GM19438 (cell line): Measurements from ENCODE around the gene JUN.

Experiments used
- ATAC-seq: cut with Tn5 transposase; IDR thresholded peaks from one replicate; pipeline ENCODE4 v1.9.1; 2021; ENCODE audit warnings: low read depth; ENCODE audit not compliant: unreplicated experiment

JUN gene

DNA sequence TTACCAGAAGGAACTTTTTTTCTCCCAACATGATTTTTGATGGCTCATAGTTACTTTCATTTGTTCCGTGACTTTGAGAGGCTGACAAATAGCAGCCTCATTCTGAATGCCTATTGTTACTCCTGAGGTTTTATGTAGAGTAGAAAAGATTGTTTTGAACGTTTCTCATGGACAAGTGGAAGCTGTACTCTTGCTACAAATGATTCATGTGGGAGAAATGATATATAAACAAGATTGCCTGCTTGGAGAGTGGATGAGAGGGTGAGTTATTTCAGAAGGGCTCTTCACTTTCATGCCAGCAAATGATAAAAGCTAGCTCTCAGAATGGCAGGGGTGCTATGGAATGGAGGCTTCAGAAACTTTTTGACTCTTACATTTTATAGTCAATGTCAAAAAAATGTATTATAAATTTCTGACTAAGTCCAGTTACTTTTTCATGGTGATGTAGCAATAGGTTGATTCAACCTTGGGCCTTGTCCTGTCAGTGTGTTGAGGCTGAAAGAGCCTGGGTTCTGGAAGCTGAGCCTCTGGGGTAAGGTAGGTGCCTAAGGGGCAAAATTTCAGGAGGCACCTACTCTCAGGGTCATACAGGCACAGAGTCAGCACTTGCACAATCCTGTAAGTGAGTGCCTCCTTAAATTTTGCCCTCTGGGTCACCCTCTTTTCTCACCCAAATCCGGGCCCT is 19.4 kb downstream of the JUN start:
- ATAC-seq, result no peak

DNA sequence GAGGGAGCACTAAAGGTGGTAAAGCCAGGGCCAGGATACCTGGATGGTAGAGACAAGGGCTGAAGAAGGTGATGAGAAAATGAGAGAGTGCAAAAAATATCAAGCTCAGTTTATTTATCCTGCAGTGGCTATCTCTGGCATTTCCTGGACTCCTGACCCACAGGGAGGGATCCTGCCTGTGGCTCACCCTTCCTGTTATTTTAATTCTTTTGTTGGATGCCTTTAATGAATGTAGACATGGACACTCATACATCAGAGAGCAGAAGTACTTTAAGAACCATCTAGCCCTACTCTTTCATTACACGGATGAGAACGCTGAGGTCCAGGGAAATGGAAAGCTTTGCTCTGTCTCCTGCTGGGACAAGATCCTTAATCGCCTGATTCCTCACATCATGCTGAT is 20.6 kb downstream of the JUN start:
- no peak for ATAC-seq

DNA sequence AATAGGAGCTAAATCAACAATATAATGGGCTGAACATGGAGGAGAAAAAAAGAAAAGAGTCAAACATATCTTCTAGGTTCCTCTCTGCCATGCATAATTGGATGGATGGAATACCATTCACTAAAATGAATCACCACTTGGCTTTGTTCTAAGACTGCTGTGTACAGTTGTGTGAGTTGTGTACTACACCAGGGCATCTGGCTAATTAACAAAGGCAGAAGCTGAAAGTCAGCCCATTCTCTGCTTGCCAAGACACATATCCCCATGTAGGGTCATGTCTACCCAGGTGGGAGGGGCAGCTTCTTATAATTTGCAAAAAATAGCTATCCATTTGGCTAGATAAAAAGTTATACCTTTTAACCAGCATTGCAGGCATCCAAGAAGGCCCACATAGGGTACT is 21.0 kb downstream of the JUN start:
- no peak for ATAC-seq

DNA sequence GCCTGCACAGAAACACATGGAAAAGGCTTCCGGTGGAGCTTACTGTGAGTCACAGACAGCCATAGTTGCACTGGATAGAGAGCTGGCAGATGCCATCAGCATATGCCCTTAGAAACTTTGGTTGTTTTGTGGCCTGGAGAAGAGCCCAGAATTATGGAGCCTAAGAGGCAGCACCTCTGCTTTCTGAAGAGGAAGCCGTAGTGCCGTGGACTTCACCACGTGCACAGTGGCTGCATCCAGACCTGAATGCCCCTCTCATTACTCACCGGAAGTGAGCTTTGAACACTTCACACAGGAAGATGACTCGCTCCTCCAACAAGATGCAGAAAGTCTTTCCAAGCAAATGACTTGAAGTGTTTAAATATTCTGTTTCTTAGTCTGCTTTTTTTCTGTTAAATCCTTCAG is 28.4 kb downstream of the JUN start:
- no peak for ATAC-seq

DNA sequence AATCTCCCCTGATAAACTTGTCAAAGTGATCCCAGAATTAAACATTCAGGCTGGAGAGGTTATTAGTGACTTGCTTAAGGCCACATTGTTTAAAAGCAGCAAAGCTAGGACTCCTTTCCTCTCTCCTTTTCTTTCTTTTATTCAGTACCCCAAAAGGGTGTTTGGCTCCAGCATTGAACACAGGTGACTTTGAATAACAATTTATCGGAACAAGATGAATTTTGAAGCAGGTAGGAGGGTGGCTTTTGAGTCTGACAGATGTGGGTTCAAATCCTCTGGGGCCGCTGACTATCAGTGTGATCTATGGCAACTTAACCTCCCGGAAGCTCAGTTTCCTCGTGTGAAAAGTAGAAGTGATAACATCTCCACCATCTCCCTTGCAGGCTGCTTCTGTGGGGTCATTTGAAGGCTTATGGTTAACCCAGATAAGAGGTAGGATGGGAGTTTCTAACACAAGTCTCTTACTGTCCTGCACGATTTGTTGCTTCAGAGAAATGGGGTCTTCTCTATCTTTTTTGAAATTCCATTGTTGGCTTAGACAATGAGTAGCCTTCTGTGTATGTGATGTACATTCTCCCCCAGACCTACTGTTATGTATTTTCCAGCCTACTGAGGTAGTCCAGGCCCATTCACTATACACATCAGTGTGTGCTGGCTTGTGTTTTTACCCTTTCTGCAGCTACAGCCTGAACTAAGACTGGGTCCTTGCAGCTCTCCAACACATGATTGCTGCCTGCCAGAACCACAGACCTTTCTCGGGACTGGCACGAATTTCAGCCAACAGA is 29.0 kb downstream of the JUN start:
- ATAC-seq, result no peak

DNA sequence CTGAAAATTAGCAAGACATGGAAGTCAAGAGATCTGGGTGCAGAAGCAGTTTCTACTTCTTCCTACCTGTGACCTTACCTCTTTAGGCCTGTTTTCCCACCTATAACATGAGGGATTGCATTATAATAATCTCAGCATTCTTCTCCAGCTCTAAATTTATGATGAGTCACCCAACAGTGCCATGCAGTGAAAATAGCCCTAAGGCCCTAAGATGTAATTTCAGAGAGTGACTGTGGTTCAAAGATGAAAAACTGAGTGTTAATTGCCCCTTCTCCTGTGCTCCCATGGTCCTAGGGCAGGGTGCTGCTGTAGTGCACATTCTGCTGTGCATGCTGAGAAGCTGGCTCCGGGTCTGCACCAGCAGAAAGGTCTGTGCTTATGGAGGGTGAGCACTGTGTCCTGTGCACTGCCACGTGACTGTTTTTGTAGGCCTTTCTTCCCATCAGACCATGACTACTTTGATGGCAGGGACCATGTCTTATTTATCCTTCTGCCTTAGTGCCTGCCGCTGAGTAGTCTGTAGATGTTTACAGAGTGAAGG is 29.7 kb downstream of the JUN start:
- no peak for ATAC-seq

DNA sequence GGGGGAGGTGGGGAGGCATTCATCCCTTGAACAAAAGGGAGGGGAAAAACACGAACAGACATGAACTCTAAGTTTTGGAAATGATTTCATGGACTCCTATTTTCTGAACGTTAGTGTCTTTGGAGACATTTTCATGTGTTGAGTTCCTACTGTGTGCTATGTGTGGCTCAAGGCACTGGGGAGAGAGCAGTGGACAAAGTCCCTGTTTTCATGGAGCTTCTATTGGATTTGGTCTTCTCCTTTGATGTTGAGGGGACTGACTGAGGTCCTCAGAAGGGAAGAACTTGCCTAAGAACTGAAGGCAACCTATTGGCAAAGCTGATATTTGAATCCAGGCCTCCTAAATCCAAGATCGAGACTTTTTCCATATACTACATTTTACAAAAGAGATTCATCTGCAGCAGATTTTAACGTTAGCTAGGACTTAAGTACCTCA is 30.4 kb downstream of the JUN start:
- ATAC-seq, result no peak

DNA sequence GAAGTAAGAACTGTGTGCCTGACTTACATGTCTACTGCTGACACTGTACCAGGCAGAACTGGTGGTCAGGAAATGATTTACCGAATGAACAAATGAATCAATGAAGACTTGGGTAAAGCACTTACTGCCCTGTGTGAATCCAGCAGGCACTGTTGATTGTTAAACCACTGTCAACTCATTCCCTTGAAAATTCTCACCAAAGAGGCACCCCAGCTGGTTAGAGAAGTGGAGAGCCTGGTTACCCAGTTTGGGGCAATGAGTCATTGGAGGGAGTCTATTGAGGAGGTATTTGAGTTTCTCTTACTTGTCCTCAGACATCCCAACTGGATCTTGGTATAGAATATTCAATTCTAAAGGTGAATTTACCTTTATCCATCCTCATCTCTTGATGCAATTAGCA is 34.2 kb downstream of the JUN start:
- ATAC-seq, result no peak

DNA sequence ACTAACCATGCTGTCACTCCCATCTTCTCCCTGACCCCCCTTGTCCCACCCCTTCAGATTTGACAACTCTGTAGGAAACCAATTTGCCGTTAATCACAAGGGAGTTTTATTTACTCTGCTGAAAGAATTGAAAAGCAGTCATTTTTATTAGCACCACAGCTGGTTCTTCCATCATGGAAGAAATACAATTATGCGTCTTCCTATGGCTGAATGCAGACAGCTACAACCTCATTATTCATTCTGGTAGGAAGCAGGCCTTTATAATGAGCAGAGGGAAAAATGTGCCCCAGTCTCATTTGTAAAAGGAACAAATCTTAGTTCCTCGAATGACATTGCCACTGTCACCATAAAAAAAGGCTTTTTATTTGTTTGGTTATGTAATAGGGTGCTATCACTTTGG is 35.2 kb downstream of the JUN start:
- ATAC-seq, result no peak

DNA sequence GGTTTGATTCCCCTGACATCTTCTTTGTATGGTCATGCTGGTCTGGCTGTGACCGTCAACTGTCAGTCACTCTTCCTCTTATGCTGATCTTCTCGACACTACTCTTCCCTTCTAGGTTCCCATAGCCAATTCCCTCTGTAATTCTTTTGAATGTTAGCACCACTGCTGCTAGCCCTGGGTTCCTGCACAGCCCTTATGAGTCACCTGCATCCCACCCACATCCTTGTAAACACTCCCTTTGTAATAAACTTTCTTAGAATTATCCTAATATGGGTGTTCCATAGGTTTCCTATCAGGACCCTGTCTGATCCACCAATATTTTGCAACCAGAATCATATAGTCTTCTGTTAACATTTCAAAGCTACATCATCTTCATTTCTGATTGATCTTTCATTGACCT is 37.1 kb downstream of the JUN start:
- no peak for ATAC-seq

DNA sequence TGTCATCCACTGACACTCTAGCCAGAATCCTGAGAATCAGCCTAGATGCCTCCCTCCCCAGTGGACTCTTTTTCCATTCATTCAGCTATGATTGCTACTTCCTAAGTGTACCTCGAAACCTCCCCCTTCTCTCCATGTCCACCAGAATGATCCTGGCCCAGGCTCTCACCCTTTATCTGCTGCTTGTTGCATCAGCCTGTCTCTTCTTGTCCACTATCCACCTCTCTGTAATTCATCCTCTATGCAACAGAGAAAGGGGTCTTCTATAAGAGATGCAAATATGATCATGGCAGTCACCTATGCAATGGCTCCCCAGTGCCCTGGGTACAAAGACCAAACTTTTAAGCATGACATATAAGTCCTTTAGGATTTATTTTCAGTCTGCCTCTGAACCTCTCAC is 37.7 kb downstream of the JUN start:
- no peak for ATAC-seq

DNA sequence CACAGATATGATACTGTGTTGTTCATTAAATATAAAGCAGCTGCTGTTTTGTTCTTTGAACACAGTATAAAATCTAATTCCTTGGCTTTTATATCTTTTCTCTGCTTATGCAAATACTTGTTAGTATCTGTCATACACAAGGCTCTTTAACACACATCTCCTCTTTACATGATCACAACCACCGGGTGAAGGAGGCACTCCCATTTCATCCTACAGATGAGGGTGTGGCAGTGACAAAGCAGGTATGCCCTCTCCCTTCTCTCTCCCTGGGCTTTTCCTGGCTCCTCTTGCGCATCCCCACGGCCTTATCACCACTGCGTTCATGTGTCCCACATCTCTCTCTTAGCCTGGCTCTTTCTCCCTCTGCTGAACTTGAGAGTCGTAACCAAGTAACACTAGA is 38.2 kb downstream of the JUN start:
- ATAC-seq, result no peak

DNA sequence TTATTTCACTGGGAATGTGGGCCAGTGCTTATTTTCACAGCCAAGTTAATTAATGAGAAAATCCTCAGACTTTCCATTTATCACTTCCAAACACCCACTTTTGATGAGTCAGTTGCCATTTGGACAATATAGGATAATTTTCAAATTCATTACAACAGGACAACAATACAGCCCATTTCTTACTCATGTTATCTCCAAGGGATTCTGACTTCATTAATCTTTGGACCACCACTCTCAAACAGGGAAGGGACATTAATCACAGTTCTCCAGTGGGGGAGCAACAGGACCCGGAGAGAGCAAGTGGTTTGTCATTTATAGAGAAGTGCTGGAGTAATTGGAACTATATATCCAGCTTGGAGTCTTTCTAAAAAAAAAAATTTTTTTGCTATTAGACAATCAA is 38.7 kb downstream of the JUN start:
- ATAC-seq, result no peak

DNA sequence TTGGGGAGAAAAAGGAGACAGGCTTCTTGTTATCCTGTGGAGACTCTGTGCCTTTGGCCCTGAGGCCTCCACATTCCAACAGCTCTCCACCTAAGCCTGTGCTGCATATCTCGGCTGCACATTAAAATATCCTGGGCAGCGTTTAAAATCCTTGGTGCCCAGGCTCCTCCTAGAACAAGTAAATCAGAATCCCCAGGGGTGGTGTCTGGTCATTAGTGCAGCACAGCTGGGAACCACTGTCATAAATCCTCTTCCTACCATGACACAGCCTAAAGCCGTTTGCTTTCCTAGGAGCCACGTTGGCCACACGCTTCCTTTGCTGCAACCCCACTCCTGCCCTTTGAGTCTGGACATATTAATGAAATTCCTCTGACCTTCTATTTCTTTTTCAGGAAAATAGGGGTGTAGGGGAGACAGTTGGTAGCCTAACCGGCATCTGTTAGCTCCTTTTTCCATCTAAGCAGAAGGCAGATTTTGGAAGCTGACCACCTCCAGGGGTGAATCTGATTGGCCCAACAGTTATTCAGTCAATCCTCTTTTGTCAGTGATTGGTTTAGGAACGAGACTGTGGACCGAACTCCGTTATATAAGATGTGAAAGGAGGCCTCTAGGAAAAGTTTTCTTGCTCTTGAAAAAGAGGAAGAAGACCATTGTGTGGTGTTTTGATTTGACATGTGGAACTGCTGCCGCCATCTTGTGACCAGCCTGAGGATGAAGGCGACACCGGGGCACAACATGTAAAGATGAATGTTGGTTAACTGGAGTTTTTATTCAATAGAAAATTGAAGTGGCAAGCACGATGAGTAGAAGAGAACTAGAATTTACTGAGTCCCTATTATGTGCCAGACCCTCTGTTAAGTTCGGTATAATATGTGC is 41.9 kb downstream of the JUN start:
- no peak for ATAC-seq

DNA sequence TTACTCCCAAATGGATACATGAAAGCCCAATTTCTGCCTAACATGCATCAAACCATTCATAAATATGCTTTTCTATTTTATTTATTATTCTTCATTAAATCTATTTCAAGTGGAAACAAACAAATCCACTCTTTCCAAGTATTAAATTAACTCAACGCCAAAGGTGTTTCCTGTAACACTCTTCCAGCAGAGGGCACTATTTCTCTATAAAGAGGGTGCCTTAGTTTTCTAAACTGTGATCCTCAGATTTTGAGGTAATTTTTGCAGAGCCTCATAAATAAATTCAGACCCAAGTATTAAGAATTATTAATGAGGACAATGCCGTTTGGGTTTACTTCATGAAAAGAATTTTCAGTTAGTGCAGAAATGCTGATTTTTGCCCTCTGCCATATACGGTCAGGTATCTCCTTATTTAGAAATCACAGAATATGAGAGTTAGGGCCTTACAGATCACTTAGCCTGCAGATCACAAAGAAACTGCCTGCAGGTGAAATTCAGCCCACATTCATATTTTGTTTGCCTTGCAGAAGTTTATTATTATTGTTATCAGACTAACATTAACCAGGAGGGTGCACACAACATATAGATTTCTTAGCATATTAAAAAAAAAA is 43.9 kb downstream of the JUN start:
- no peak for ATAC-seq

DNA sequence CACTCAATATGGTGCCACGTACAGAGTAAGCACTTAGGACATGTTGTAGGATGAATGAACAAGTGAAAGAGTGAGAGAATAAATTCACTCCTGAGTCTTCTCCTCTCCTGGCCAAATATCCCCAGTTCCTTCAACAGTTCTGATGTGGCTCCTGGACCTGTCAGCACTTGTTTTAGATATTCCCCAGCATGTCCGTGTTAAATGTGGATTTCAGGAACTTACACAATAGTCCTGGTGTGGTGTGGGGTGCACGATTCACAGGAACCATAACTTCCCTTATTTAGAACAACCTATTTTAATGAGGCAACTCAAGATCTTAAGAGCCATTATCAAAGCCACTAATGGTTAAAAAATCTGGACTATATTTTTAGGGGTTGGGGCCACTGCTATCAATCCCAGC is 45.0 kb downstream of the JUN start:
- no peak for ATAC-seq

DNA sequence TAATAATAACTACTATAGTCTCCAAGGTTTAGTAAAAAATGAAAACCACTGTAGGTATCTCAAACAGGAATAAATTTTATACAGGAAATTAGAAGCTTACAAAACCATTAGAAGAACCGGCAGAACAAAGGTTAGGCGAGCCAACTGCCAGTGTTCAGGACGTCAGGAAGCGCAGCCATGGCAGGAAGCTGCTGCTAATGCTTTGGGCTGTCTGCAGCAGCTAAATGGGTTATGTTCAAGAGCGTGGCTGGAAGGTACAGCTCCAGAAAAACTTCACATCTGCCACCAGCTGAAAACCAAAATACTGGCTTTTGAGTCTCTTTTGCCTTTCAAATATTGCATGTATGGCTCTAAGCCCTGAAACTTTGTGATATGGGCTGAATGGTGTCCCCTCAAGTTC is 48.3 kb downstream of the JUN start:
- no peak for ATAC-seq

DNA sequence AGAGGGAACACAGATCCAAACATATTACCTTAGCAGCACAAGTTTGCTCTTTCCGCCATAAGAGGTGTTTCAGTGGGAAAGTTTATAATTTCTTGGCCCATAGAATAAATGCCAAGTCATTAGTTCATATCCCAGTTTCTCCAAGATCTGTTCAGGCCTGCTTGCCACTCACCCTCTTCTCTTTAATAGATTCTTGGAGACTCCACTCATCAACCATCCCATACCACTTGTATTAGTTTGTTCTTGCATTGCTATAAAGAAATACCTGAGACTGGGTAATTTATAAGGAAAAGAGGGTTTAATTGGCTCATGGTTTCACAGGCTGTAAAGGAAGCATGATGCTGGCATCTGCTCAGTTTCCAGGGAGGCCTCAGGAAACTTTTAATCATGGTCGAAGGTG is 49.2 kb downstream of the JUN start:
- ATAC-seq, result no peak

DNA sequence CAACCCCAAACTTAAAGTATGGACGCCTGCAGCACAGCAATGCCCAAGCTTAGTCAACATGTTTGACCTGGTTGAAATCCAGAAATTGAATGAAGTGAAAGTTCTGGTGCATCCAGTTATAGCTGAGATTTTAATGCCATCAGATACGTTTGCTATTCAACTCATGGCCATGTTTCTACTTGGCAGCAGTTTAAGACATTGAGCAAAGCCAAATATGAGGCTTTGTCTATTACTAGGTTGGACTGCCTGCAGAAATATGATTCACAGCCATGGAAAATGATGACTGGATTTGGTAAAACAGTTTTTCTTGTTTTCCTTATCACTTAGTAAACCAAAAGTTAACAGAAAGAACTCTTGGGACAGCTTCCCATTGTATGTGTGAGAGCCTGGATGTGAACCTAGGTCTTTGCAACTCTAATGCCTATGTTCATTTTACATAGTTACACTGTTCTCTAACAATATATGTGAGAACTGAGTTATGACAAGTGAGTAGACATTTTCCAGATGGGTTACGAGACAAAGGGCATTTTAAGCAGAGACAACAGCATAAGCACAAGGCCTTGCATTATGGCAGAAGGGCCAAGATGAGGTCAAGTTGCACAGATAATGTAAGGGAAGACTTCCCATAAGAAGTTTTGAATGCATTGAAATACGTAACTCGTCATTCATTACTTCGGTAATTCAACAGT is 51.6 kb downstream of the JUN start:
- ATAC-seq, result no peak
